DND-41 (cell line): ENCODE data around the gene AMDHD2.

Source experiments
- ATAC-seq: fragments of 200-7000 bp; cut with Tn5 transposase; 3 replicates; pipeline ENCODE4 v1.9.1; 2021; ENCODE audit warnings: low read depth; ENCODE audit not compliant: insufficient read depth
- DNase-seq: peaks from one replicate; pipeline ENCODE4 v3.0.0-alpha.2; 2020
- H2AFZ ChIP-seq: 2 replicates; pipeline ENCODE4 v1.6.0; 2012; ENCODE audit warnings: low read depth, low read length
- H3K27ac ChIP-seq: 2 replicates; pipeline ENCODE4 v1.5.1; 2012; ENCODE audit warnings: low read length, inconsistent platforms
- H3K27me3 ChIP-seq: fragments of 200-600 bp; sonication (generic); 2 replicates; pipeline ENCODE4 v1.6.0; 2012; ENCODE audit warnings: low read length, mild to moderate bottlenecking, inconsistent platforms; ENCODE audit not compliant: insufficient read depth, poor library complexity
- H3K36me3 ChIP-seq: 2 replicates; pipeline ENCODE4 v1.5.1; 2012; ENCODE audit warnings: low read length, inconsistent platforms; ENCODE audit not compliant: insufficient read depth
- H3K4me1 ChIP-seq: 2 replicates; pipeline ENCODE4 v1.5.1; 2012; ENCODE audit warnings: mild to moderate bottlenecking, low read length; ENCODE audit not compliant: insufficient read depth
- H3K4me2 ChIP-seq: 2 replicates; pipeline ENCODE4 v1.6.0; 2012; ENCODE audit warnings: mild to moderate bottlenecking, moderate library complexity, low read length, inconsistent platforms; ENCODE audit not compliant: insufficient read depth
- H3K4me3 ChIP-seq, 2 experiments: fragments of 200-600 bp in 1 of 2; shearing (Covaris generic) in 1 of 2; 2 replicates each; pipeline ENCODE4 v1.5.1; 2012 to 2016; ENCODE audit warnings: inconsistent platforms in 2 of 2, low read length in 2 of 2, mild to moderate bottlenecking in 2 of 2, low read depth in 1 of 2, moderate library complexity in 1 of 2
- H3K79me2 ChIP-seq: 2 replicates; pipeline ENCODE4 v1.6.0; 2012; ENCODE audit warnings: low read length, inconsistent platforms; ENCODE audit not compliant: insufficient read depth
- H3K9ac ChIP-seq: 2 replicates; pipeline ENCODE4 v1.6.0; 2012; ENCODE audit warnings: low read depth, mild to moderate bottlenecking, inconsistent platforms, low read length, moderate library complexity
- H3K9me3 ChIP-seq: 2 replicates; pipeline ENCODE4 v1.5.1; 2012; ENCODE audit warnings: low read length, moderate library complexity, mild to moderate bottlenecking, inconsistent platforms; ENCODE audit not compliant: insufficient read depth, severe bottlenecking
- H4K20me1 ChIP-seq: 2 replicates; pipeline ENCODE4 v1.6.0; 2012; ENCODE audit warnings: low read length; ENCODE audit not compliant: insufficient read depth
- CTCF ChIP-seq: IDR thresholded peaks from 2 replicates; pipeline ENCODE4 v1.5.1; 2012; ENCODE audit warnings: borderline replicate concordance, low read length, moderate library complexity, mild to moderate bottlenecking; ENCODE audit not compliant: poor library complexity, severe bottlenecking; ENCODE audit errors: extremely low read depth
- EZH2 ChIP-seq: IDR thresholded peaks from 3 replicates; pipeline ENCODE4 v1.6.1; 2012; ENCODE audit warnings: borderline replicate concordance, low read depth, mild to moderate bottlenecking, moderate library complexity, low read length, inconsistent platforms; ENCODE audit not compliant: severe bottlenecking

AMDHD2 gene

GRCh38 chr16:2520097-2520783, at the start of gene AMDHD2:
Gene AMDHD2, plus strand, starts transcription at chr16:2520371. Its CDS starts 88 bp downstream, at chr16:2520459.
- no peaks in the 10 kb centered on the region for H3K27me3 ChIP-seq
- H3K4me1 ChIP-seq, result peaks cover 63% of the 10 kb centered on the region
- H2AFZ ChIP-seq, result peak within 1 kb of the TSS; percentile 77
- peaks cover 58% of the 10 kb centered on the region for H4K20me1 ChIP-seq
- H3K36me3 ChIP-seq, result peaks cover 58% of the 10 kb centered on the region
- H3K79me2 ChIP-seq, result peaks cover 73% of the 10 kb centered on the region
- no peak for TF ChIP-seq EZH2
- TF ChIP-seq CTCF, result no peak
- H3K4me3 ChIP-seq, result peak within 1 kb of the TSS; percentile 33 to 84; a peak in 3 of 4 replicates
- H3K27ac ChIP-seq, result peak within 1 kb of the TSS; percentile 76
- no peaks in the 10 kb centered on the region for H3K9me3 ChIP-seq
- peak within 1 kb of the TSS; percentile 63 for H3K9ac ChIP-seq
- DNase-seq (peak; percentile 90), ATAC-seq (peak; percentile 80)
- H3K4me2 ChIP-seq, result peak within 1 kb of the TSS; percentile 99

GRCh38 chr16:2470603-2471015, 49.6 kb upstream of the AMDHD2 start:
- TF ChIP-seq CTCF (no peak), EZH2 (no peak)
- Histone ChIP-seq H3K4me3 (no peak overlapping the region), H3K36me3 (no peaks in the 10 kb centered on the region; the same call in 1 of the 2 replicates), H4K20me1 (peaks cover 48% of the 10 kb centered on the region), H2AFZ (no peak overlapping the region), H3K4me1 (peaks cover 76% of the 10 kb centered on the region), H3K79me2 (peaks cover 7% of the 10 kb centered on the region), H3K27me3 (peaks cover 41% of the 10 kb centered on the region), H3K27ac (peak overlapping the region; percentile 66), H3K4me2 (peak overlapping the region; percentile 80; the same call in 1 of the 2 replicates), H3K9me3 (no peaks in the 10 kb centered on the region), H3K9ac (no peak overlapping the region; the same call in 1 of the 2 replicates)
- ATAC-seq, result no peak
- no peak for DNase-seq

GRCh38 chr16:2471016-2471652, 49.0 kb upstream of the AMDHD2 start, which contains the start of gene NTN3:
Gene NTN3, plus strand, starts transcription at chr16:2471297. Its CDS starts 405 bp downstream, at chr16:2471702.
- Histone ChIP-seq H3K27ac (peak within 1 kb of the TSS; percentile 66), H3K79me2 (peaks cover 12% of the 10 kb centered on the region), H3K4me3 (peak within 1 kb of the TSS in 1 of 2 experiments; percentile 34; a peak in 2 of 4 replicates), H3K9ac (peak within 1 kb of the TSS; percentile 39; the same call in 1 of the 2 replicates), H3K27me3 (peaks cover 41% of the 10 kb centered on the region), H3K4me2 (peak within 1 kb of the TSS; percentile 80), H2AFZ (no peak within 1 kb of the TSS), H3K36me3 (no peaks in the 10 kb centered on the region; the same call in 1 of the 2 replicates), H4K20me1 (peaks cover 48% of the 10 kb centered on the region), H3K9me3 (no peaks in the 10 kb centered on the region), H3K4me1 (peaks cover 81% of the 10 kb centered on the region)
- no peak for TF ChIP-seq CTCF
- TF ChIP-seq EZH2, result peak; percentile 49
- DNase-seq, result peak; percentile 52
- peak; percentile 28 for ATAC-seq
